Embryonic facial prominence (tissue), 1 donor: Measurements from ENCODE around the gene CXorf51B.
"Not testable (repeated sequence)": the region's sequence is repeated elsewhere in the genome, so short reads cannot be mapped to it uniquely, and the experiment has no call there.

Source experiments
- DNase-seq: peaks from one replicate; pipeline ENCODE4 v3.0.0-alpha.2; 2016; ENCODE audit errors: extremely low spot score

Gene CXorf51B

GRCh38 chrX:146809471-146809870 lies at the start of gene CXorf51B:
Gene CXorf51B, plus strand, starts transcription at chrX:146809771. Its CDS starts 21 bp downstream, at chrX:146809792.
- DNase-seq = not testable (repeated sequence)

GRCh38 chrX:146814644-146815043 lies 5.1 kb downstream of the CXorf51B start, which contains the start of gene CXorf51A:
Gene CXorf51A, minus strand, starts transcription at chrX:146814744. Its CDS starts 21 bp downstream, at chrX:146814723.
- not testable (repeated sequence) for DNase-seq

GRCh38 chrX:146831994-146832393 lies 22.4 kb downstream of the CXorf51B start:
- no peak for DNase-seq

DNA sequence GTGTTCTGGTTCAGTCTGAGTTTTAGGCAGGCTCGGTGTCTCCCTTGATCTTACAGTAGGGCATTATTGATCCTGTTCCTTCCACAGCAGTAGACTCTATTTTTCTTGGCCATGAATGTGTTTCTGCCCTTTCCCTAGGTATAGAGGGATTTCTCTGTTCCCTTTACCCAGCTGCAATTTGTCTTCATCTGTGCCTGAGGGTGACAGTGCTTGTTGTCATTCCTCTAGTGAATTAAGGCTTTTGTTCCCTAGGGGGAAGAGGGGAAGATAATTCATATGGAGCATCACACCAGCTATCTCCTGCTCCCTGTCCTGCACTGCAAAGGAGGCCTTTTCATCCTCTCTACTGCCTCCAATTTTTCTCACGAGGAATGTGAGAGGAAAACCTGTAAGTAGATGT lies 44.7 kb downstream of the CXorf51B start:
- no peak for DNase-seq
